Measurements from ENCODE around the gene LCMT1.

The LCMT1 gene

DNA sequence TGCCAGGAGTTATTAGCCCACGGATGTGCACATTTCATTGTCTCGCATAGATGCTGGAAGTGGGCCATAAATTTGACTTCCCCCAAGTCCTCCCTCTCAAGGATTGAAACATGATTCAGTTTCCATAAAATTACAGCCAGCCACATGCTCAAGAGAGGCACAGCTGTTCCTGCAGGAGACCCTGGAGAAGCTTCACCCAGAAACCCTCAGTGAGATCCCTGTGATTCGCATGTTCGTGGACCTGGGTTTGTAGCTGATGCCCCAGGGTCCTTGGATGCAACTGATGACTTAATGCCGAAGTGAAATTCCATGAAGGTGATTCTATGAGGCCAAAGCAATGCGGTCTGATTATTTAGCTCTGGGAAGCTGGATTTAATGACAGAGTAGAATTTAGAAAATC, 80.6 kb downstream of the LCMT1 start:
- no peaks in the 10 kb centered on the region for H3K4me1 ChIP-seq (ENCODE audit: control insufficient read depth, insufficient read depth, low read length)
- H3K36me3 ChIP-seq (ENCODE audit: control insufficient read depth, insufficient read depth, low read length) = no peaks in the 10 kb centered on the region
- no peaks in the 10 kb centered on the region for H3K27me3 ChIP-seq (ENCODE audit: control insufficient read depth, insufficient read depth, low read length, poor library complexity, severe bottlenecking)
- H3K4me3 ChIP-seq (ENCODE audit: insufficient read depth, low read depth, low read length) = no peak overlapping the region
- 92 to 94% methylated on average over 6 of the region's 6 CpGs for WGBS, 2 experiments
- H3K9me3 ChIP-seq (ENCODE audit: control insufficient read depth, low read length) = no peaks in the 10 kb centered on the region
- no peak overlapping the region for H3K27ac ChIP-seq (ENCODE audit: insufficient read depth, low read depth, low read length, poor library complexity, severe bottlenecking)

GRCh38 chr16:25194273-25194878, 82.8 kb downstream of the LCMT1 start:
- H3K9me3 ChIP-seq (ENCODE audit: control insufficient read depth, low read length) = no peaks in the 10 kb centered on the region
- H3K36me3 ChIP-seq (ENCODE audit: control insufficient read depth, insufficient read depth, low read length) = no peaks in the 10 kb centered on the region
- no peak overlapping the region for H3K4me3 ChIP-seq (ENCODE audit: insufficient read depth, low read depth, low read length)
- no peaks in the 10 kb centered on the region for H3K27me3 ChIP-seq (ENCODE audit: control insufficient read depth, insufficient read depth, low read length, poor library complexity, severe bottlenecking)
- no peak overlapping the region for H3K27ac ChIP-seq (ENCODE audit: insufficient read depth, low read depth, low read length, poor library complexity, severe bottlenecking)
- 95 to 97% methylated on average over 6 to 7 of the region's 7 CpGs for WGBS, 2 experiments
- no peaks in the 10 kb centered on the region for H3K4me1 ChIP-seq (ENCODE audit: control insufficient read depth, insufficient read depth, low read length)

- H3K27ac ChIP-seq (ENCODE audit: insufficient read depth, low read depth, low read length, poor library complexity, severe bottlenecking) = no peak overlapping the region
- H3K4me3 ChIP-seq (ENCODE audit: insufficient read depth, low read depth, low read length) = no peak overlapping the region
- 91 to 97% methylated on average over 4 of the region's 4 CpGs for WGBS, 2 experiments
- no peaks in the 10 kb centered on the region for H3K36me3 ChIP-seq (ENCODE audit: control insufficient read depth, insufficient read depth, low read length)
- H3K9me3 ChIP-seq (ENCODE audit: control insufficient read depth, low read length) = no peaks in the 10 kb centered on the region
- H3K27me3 ChIP-seq (ENCODE audit: control insufficient read depth, insufficient read depth, low read length, poor library complexity, severe bottlenecking) = no peaks in the 10 kb centered on the region
- H3K4me1 ChIP-seq (ENCODE audit: control insufficient read depth, insufficient read depth, low read length) = no peaks in the 10 kb centered on the region
These were observed 86.5 kb downstream of the LCMT1 start for GRCh38 chr16:25198021-25198420.

DNA sequence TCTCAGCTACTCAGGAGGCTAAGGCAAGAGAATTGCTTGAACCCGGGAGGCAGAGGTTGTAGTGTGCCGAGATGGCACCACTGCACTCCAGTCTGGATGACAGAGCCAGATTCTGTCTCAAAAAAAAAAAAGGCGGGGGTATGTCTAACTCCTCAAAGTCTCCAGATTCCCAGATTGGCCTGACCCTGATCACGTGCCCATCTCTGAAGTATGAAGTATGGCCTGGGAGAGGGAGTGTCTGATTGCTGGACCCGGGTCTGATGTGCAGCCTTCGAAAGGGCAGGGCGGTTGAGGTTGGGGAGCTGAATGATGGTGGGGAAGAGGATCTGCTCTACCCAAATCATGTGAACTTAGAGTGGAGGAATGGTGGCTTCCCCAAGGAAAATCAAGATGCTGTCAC, 87.9 kb downstream of the LCMT1 start:
- 90 to 91% methylated on average over 7 of the region's 7 CpGs for WGBS, 2 experiments
- H3K4me1 ChIP-seq (ENCODE audit: control insufficient read depth, insufficient read depth, low read length) = no peaks in the 10 kb centered on the region

DNA sequence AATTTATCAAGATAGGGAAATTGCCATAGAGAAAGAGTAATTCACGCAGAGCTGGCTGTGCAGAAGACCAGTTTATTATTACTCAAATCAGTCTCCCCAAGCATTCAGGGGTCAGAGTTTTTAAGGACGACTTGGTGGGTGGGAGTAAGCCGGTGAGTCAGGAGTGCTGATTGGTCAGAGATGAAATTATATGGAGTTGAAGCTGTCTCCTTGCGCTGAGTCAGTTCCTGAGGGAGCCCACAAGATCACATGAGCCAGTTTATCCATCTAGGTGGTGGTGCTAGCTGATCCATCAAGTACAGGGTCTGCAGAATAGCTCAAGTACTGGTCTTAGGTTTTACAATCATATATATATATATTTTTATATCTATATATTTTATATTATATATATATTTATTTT, 99.2 kb downstream of the LCMT1 start:
- Histone ChIP-seq H3K4me1 (ENCODE audit: control insufficient read depth, insufficient read depth, low read length) (no peaks in the 10 kb centered on the region), H3K27me3 (ENCODE audit: control insufficient read depth, insufficient read depth, low read length, poor library complexity, severe bottlenecking) (no peaks in the 10 kb centered on the region), H3K27ac (ENCODE audit: insufficient read depth, low read depth, low read length, poor library complexity, severe bottlenecking) (no peak overlapping the region), H3K9me3 (ENCODE audit: control insufficient read depth, low read length) (no peaks in the 10 kb centered on the region), H3K4me3 (ENCODE audit: insufficient read depth, low read depth, low read length) (no peak overlapping the region), H3K36me3 (ENCODE audit: control insufficient read depth, insufficient read depth, low read length) (no peaks in the 10 kb centered on the region)
- 84 to 91% methylated on average over 4 of the region's 4 CpGs for WGBS, 2 experiments

More for the DNA sequence above, 87.9 kb downstream of the LCMT1 start:
- Histone ChIP-seq H3K4me3 (ENCODE audit: insufficient read depth, low read depth, low read length) (no peak overlapping the region), H3K36me3 (ENCODE audit: control insufficient read depth, insufficient read depth, low read length) (no peaks in the 10 kb centered on the region), H3K27me3 (ENCODE audit: control insufficient read depth, insufficient read depth, low read length, poor library complexity, severe bottlenecking) (no peaks in the 10 kb centered on the region), H3K9me3 (ENCODE audit: control insufficient read depth, low read length) (no peaks in the 10 kb centered on the region), H3K27ac (ENCODE audit: insufficient read depth, low read depth, low read length, poor library complexity, severe bottlenecking) (no peak overlapping the region)

DNA sequence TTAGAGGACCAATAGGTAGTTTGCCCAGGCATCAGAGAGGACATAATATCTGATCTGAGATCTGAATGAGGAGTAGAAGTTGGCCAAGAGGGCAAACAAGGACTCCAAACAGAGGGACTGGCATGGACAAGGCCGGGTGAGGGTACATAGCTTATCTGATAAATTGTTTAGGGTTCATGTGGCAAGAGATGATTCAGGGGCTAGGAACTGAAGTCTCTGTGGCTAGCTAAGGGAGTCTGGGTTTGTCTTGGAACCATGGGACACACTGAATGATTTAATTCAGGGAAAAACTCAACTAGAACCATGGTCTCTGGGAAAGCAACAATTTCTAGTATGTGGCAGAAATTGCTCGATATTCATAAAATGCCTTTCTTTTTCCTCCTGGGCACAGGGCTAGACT, 101.1 kb downstream of the LCMT1 start:
- WGBS, 2 experiments = 89 to 94% methylated on average over 2 of the region's 2 CpGs
- no peak overlapping the region for H3K27ac ChIP-seq (ENCODE audit: insufficient read depth, low read depth, low read length, poor library complexity, severe bottlenecking)
- H3K4me3 ChIP-seq (ENCODE audit: insufficient read depth, low read depth, low read length) = no peak overlapping the region
- H3K9me3 ChIP-seq (ENCODE audit: control insufficient read depth, low read length) = no peaks in the 10 kb centered on the region
- H3K27me3 ChIP-seq (ENCODE audit: control insufficient read depth, insufficient read depth, low read length, poor library complexity, severe bottlenecking) = no peaks in the 10 kb centered on the region
- no peaks in the 10 kb centered on the region for H3K36me3 ChIP-seq (ENCODE audit: control insufficient read depth, insufficient read depth, low read length)
- H3K4me1 ChIP-seq (ENCODE audit: control insufficient read depth, insufficient read depth, low read length) = no peaks in the 10 kb centered on the region

- Histone ChIP-seq H3K4me3 (ENCODE audit: insufficient read depth, low read depth, low read length) (no peak overlapping the region), H3K4me1 (ENCODE audit: control insufficient read depth, insufficient read depth, low read length) (no peaks in the 10 kb centered on the region), H3K36me3 (ENCODE audit: control insufficient read depth, insufficient read depth, low read length) (no peaks in the 10 kb centered on the region), H3K27me3 (ENCODE audit: control insufficient read depth, insufficient read depth, low read length, poor library complexity, severe bottlenecking) (no peaks in the 10 kb centered on the region), H3K9me3 (ENCODE audit: control insufficient read depth, low read length) (no peaks in the 10 kb centered on the region), H3K27ac (ENCODE audit: insufficient read depth, low read depth, low read length, poor library complexity, severe bottlenecking) (no peak overlapping the region)
- 83 to 88% methylated on average over 6 of the region's 6 CpGs for WGBS, 2 experiments
These were observed 102.3 kb downstream of the LCMT1 start for GRCh38 chr16:25213709-25214397.

GRCh38 chr16:25217112-25217511, 105.6 kb downstream of the LCMT1 start:
- no peaks in the 10 kb centered on the region for H3K36me3 ChIP-seq (ENCODE audit: control insufficient read depth, insufficient read depth, low read length)
- H3K4me1 ChIP-seq (ENCODE audit: control insufficient read depth, insufficient read depth, low read length) = no peaks in the 10 kb centered on the region
- no peaks in the 10 kb centered on the region for H3K27me3 ChIP-seq (ENCODE audit: control insufficient read depth, insufficient read depth, low read length, poor library complexity, severe bottlenecking)
- H3K9me3 ChIP-seq (ENCODE audit: control insufficient read depth, low read length) = no peaks in the 10 kb centered on the region
- no peak overlapping the region for H3K27ac ChIP-seq (ENCODE audit: insufficient read depth, low read depth, low read length, poor library complexity, severe bottlenecking)
- no peak overlapping the region for H3K4me3 ChIP-seq (ENCODE audit: insufficient read depth, low read depth, low read length)
- 93 to 95% methylated on average over 17 of the region's 17 CpGs for WGBS, 2 experiments

DNA sequence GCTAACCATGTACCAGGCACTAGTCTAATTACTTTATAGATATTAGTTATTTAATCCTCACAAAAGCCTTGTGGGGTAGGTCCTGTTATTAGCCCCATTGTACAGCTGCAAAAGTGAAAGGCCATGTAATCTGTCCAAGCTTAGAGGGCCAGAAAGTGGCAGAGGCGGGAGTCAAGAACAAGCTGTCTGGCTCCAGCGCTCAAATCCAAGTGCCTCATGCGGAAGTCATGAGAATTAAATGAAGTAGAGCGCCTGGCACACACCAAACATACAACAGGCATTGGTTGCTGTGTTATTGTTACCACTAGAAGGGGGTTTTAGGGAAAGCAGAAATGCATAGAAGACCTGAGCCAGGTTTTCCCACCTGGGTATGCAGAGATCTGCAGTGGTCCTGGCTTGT, 106.4 kb downstream of the LCMT1 start:
- Histone ChIP-seq H3K27ac (ENCODE audit: insufficient read depth, low read depth, low read length, poor library complexity, severe bottlenecking) (no peak overlapping the region), H3K4me3 (ENCODE audit: insufficient read depth, low read depth, low read length) (no peak overlapping the region), H3K4me1 (ENCODE audit: control insufficient read depth, insufficient read depth, low read length) (no peaks in the 10 kb centered on the region), H3K9me3 (ENCODE audit: control insufficient read depth, low read length) (no peaks in the 10 kb centered on the region), H3K36me3 (ENCODE audit: control insufficient read depth, insufficient read depth, low read length) (no peaks in the 10 kb centered on the region), H3K27me3 (ENCODE audit: control insufficient read depth, insufficient read depth, low read length, poor library complexity, severe bottlenecking) (no peaks in the 10 kb centered on the region)
- 95 to 97% methylated on average over 4 of the region's 4 CpGs for WGBS, 2 experiments

DNA sequence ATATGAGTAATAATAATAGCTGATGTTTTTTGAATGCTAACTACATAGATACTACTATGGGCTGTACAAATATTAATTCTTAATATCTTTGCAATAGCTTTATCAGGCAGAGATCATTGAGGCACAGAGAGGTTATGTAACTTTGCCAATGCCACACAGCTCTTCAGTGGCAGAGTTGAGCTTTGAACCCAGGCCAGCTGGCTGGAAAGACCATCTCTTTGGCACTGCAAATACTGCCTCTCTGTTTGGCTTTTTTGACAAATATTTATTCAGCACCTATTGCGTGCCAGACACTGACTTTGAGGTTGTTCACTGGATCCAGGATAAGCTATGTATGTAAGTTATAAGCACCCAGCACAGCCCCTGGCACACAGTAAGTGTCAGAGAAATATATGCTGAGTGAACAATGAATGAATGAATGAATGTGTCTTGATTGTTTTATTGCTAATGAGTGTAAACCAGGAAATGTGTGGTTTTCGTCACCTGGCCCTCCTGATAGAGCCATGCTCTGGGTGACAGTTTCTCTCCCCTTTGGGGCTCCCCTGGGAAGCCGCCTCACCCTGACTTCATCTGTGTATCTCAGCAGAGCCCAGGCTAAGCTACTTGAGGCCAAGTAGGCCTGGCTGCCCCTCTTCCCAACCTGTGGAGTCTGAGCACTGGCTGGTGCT, 107.7 kb downstream of the LCMT1 start:
- Histone ChIP-seq H3K9me3 (ENCODE audit: control insufficient read depth, low read length) (no peaks in the 10 kb centered on the region), H3K4me1 (ENCODE audit: control insufficient read depth, insufficient read depth, low read length) (no peaks in the 10 kb centered on the region), H3K4me3 (ENCODE audit: insufficient read depth, low read depth, low read length) (no peak overlapping the region), H3K27me3 (ENCODE audit: control insufficient read depth, insufficient read depth, low read length, poor library complexity, severe bottlenecking) (no peaks in the 10 kb centered on the region), H3K36me3 (ENCODE audit: control insufficient read depth, insufficient read depth, low read length) (no peaks in the 10 kb centered on the region), H3K27ac (ENCODE audit: insufficient read depth, low read depth, low read length, poor library complexity, severe bottlenecking) (no peak overlapping the region)
- WGBS, 2 experiments = 92 to 95% methylated on average over 3 of the region's 3 CpGs
